Mammary epithelial cell (primary cell): ENCODE results near the gene TP53BP2.

Experiments used
- CTCF ChIP-seq, 2 donors: IDR thresholded peaks in 1 of 2; conservative IDR thresholded peaks in 1 of 2; 2 replicates each; pipeline ENCODE4 v1.5.1; 2011 to 2012; ENCODE audit warnings: inconsistent platforms in 2 of 2, low read length in 2 of 2, mild to moderate bottlenecking in 2 of 2, control low read depth in 1 of 2, low read depth in 1 of 2; ENCODE audit not compliant: insufficient read depth in 1 of 2; ENCODE audit errors: extremely low read depth in 1 of 2
- EZH2 ChIP-seq: IDR thresholded peaks from 2 replicates; pipeline ENCODE4 v1.6.1; 2012; ENCODE audit warnings: low read length, inconsistent platforms, borderline replicate concordance

- TF ChIP-seq CTCF (conservative IDR thresholded peaks at IDR 0.05 in 1 of 2, IDR thresholded peaks at IDR 0.05 in 1 of 2; ENCODE audit: extremely low read depth in 1 of 2, insufficient read depth in 1 of 2, low read depth in 1 of 2, low read length in 2 of 2) (no peak), EZH2 (no peak)
These were observed 73.0 kb downstream of the TP53BP2 start for GRCh38 chr1:223772771-223773160.
